GM12891 (cell line): ENCODE measurements around the gene CENPB.

Experiments used
- POLR2A ChIP-seq: IDR thresholded peaks from 2 replicates; pipeline ENCODE4 v1.6.1; 2011; ENCODE audit warnings: low read depth, low read length, control low read depth
- POLR2AphosphoS5 ChIP-seq: IDR thresholded peaks from 2 replicates; pipeline ENCODE4 v1.6.1; 2011; ENCODE audit warnings: low read depth, low read length, control low read depth
- POU2F2 ChIP-seq: IDR thresholded peaks from 2 replicates; pipeline ENCODE4 v1.6.1; 2011; ENCODE audit warnings: low read depth, mild to moderate bottlenecking, control low read depth, low read length, moderate library complexity
- SPI1 ChIP-seq: IDR thresholded peaks from 2 replicates; pipeline ENCODE4 v1.6.1; 2011; ENCODE audit warnings: low read depth, low read length, control low read depth

- TF ChIP-seq SPI1 (no peak), POLR2A (no peak), POU2F2 (no peak), POLR2AphosphoS5 (no peak)
Observed at GRCh38 chr20:3797592-3798372, 11.2 kb upstream of the CENPB start.
